HG03469 (cell line): ENCODE results near the gene MSANTD1.

ENCODE experiments used
- ATAC-seq: cut with Tn5 transposase; IDR thresholded peaks from one replicate; pipeline ENCODE4 v1.9.1; 2021; ENCODE audit warnings: mild to moderate bottlenecking, moderate library complexity, moderate number of reproducible peaks; ENCODE audit not compliant: unreplicated experiment

MSANTD1 gene

GRCh38 chr4:3262208-3263052, 13.5 kb downstream of the MSANTD1 start:
- no peak for ATAC-seq

DNA sequence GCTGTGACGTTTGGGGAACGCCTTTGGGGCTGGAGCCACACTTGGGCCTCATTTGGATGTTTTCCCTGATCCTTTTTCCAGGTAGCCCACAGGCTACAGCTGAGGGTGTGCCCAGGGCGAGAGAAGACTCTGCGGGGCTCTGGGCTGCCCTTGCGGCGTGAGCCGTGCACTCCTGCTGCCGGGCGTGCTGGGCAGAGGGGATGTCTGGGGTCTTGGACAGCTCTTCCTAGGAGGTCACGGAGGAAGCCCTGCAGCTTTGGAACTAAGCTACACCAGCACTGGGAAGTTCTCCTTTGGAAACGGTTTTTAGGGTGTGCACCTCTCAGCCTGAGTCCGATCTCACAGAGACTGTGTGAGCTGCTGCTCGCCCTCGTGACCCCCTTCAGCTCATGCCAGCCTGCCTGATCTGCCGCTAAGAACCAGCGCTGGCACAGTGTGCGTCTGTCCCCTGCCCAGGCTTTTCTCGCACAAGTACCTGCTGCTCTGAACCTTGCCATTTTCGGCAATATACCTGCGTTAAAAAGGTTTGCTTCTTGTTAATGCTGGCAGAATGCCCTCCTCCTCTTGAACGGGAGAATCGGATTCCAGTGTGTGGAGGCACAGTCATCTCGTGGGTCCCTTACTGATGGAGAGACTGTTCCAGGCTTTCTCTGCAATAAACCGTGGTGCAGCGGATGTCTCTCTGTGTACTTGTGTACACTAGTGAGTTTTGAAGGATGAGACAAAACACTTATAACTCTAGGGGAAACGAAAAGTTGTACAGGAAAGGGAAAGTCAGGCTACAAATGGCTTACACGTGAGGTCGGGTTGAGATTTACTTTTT, 14.3 kb downstream of the MSANTD1 start:
- no peak for ATAC-seq

GRCh38 chr4:3263876-3264193, 14.9 kb downstream of the MSANTD1 start:
- no peak for ATAC-seq

DNA sequence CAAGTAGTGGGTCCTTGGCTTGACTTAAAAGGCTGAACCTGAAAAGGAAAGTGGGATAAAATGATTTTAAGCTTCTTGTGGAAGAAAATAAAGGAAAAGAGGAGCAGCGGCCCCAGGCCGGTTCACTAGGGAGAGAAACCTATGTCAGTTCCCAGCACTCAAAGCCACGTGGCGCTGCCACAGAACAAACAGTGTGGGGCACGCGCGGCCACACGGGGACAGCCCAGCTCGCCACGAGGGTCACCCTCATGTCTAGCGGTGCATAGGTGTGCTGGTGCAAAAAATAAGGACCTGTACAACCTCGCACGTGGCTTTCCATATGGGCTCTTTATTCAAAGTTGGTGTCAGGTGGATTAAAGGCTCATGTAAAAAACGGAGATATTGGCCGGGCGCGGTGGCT, 17.1 kb downstream of the MSANTD1 start:
- ATAC-seq = no peak

DNA sequence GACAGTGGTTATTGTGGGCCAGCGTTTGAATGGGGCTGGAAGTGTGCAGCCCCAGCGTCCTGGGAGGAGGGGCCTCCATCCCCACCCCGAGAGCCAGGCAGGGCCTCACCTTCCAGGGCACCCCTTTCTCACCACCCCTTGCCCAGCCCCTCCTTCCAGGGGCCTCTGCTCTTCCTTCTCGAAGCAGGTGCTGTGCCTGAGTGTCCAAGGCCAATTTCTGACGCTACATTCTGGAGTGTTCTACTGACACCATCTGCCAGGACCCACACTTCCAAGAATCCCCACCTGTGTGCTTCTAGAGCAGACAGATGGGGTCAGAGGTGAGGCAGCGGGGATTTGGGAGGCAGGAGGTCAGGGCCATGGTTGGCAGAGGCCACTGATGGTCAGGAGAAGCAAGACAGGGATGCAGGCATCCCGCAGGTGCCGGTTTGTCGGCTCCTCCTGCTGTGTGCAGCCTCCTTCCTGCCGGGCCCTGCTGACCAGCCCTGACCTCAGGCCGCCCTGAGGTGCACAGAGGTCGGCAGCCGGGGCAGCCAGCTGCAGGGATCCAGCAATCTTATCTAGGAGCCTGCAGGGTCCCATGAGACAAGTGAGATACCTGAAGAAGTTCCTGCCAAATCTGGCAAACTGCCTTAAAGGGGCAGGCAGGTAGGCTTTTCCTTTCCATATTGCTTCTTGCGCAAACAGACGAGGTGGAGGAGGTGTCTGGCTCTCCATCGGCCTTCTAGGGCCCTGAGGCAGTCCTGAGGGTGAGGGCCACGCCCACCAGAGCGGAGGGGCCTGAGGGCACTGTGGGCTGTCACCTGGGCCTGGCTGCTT, 18.8 kb downstream of the MSANTD1 start:
- no peak for ATAC-seq

GRCh38 chr4:3268395-3269104, 19.6 kb downstream of the MSANTD1 start:
- no peak for ATAC-seq

GRCh38 chr4:3269105-3269927, 20.4 kb downstream of the MSANTD1 start:
- ATAC-seq = no peak

DNA sequence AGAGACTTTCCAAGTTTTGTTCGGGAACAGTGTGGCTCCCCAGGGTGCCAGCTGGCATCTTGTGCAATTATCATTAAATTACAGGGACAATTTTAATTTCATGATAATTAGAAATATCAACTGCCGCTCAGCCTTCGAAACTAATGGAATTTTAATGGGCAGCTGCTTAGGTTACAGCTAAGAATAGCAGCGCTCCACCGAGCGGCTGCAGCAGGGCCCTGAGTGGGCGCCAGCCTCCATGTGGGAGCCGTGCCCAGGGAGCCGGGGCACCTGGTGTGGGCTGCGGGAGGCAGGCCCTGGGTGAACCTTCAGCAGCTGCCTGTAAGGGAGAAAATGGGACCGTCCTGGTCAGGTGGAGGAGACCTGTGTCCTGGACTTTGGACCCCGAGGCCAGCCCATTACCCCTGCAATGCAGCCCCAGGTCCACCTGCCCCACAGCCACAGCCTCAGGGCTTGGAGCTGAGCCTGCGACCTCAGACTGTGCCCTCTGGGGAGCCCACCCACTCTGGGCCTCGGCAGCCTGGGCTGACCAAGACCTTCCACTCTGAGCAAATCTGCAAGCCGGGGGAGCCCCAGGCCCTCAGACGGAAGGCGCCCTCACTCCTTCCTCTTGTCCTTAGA, 21.1 kb downstream of the MSANTD1 start:
- no peak for ATAC-seq

DNA sequence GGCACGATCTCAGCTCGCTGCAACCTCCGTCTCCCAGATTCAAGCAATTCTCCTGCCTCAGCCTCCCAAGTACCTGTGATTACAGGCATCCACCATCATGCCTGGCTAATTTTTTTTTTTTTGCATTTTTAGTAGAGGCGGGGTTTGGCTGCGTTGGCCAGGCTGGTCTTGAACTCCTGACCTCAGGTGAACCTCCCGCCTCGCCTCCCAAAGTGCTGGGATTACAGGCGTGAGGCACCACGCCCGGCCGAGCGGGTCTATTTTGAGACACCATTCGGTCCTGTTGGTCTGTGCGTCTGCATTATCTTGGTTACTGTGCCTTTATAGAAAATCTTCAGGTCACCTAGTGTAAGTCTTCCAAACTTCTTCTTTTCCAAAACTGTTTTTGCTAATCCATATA, 22.2 kb downstream of the MSANTD1 start:
- ATAC-seq = no peak

GRCh38 chr4:3276986-3277385, 28.0 kb downstream of the MSANTD1 start:
- ATAC-seq = no peak

- ATAC-seq = no peak
These were observed 31.5 kb downstream of the MSANTD1 start for GRCh38 chr4:3280466-3280865.

- no peak for ATAC-seq
These were observed 34.5 kb downstream of the MSANTD1 start for GRCh38 chr4:3283483-3283882.

DNA sequence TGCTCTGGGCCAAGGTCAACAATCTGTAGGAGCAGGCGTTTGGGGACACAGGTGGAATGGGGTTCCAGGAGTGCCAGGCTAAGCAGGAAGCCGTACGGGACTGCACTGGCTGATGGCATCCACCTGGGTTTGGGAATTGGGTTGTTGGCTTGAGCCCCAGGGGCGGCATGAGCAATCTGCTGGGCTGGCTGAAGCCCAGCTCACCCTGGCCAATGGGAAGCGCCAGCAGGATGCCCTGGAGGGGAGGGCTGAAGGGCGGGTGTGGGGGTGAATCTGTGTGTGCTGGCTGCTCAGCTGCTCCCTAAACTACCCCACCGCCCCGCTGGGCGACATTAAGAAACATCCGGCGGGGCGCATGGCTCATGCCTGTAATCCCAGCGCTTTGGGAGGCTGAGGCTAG, 35.0 kb downstream of the MSANTD1 start:
- no peak for ATAC-seq

DNA sequence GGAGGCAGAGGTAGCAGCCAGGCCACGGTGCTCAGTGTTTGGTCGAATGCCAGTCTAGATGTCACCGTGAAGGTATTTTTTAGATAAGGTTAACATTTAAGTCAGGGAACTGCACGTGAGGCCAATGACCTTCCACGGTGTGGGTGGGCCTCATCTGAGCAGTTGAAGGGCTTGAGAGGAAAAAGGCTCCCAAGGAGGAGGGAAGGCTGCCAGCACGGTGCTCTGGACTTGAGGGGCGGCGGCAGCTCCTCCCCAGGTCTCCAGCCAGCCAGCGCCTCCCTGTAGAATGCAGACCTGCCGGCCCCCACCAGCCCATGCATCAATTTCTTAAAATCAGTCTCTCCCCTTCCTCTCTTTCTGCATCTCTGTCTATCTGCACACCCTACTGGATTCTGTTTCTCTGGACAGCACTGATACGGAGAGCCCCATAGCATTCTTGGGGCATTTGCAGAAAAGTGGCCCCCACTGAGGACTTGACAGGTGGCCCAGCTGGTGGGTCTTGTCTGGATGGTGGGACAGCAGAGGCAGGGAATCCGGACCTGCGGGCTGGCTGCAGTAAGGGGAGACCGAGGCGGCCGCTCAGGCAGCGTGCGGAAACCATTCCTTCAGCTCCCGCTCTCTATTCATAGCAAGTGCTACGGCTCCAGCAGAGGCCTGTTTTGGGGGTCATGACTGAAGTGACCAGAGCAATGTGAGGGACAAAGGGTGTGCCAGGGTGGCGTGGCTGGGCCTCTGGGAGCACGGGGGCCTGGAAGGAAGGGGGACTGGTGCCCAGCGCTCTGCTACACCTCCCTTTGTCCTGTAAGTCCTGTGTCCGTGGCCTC, 36.0 kb downstream of the MSANTD1 start:
- no peak for ATAC-seq

DNA sequence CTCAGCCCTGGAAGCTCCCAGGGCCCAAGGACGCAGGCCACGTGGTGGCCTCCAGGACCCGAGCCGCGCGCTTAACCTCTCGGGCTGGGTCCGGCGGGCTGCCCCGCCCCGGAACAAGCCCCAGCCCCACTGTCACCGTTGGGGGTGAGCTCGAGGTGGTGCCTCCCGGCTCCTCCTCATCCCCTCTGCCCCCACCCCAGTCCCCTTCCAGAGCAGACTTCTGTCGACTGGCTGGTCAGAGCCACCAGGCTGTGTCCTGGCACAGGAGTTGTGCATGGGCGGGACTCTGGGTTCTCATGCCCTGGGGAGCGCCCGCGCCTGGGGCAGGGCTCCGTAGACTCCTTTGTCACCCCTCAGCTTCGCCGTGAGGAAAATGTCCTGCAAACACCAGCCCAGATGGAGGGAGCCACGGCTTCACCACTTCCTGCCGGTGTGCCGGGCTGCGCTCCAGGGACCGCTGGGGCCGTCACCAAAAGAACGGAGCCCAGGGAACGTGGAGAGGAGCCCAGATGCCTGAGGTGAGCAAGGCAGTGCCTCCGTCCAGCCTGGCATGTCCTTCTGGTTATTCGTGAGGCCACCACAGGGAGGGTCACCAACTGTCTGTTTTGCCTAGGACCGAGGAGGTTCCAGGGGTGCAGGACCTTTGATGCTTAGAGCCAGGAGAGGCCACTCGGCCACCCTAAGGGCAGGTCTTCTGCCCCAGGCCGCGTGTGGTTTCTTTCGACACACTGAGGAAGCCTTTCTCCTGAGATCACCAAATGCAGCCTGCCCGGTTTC, 36.8 kb downstream of the MSANTD1 start:
- ATAC-seq = peak; percentile 74

GRCh38 chr4:3286335-3287175, 37.6 kb downstream of the MSANTD1 start:
- ATAC-seq = no peak
